D721Med (cell line): ENCODE measurements around the gene HIVEP3.

Experiments
- DNase-seq: peaks from one replicate; pipeline ENCODE4 v3.0.0; 2011; ENCODE audit warnings: low spot score; ENCODE audit not compliant: insufficient read length
- FAIRE-seq: peaks from 2 replicates; lab custom pipeline; 2011; peaks lifted over from hg19 to GRCh38; lab: Jason Lieb, UNC
- TF ChIP-seq, protein P1 (sequence below): IDR thresholded peaks from 2 replicates; pipeline ENCODE4 v1.5.1; 2012; ENCODE audit warnings: mild to moderate bottlenecking, control low read depth; ENCODE audit not compliant: insufficient read depth; ENCODE audit errors: missing control alignments

Gene HIVEP3

DNA sequence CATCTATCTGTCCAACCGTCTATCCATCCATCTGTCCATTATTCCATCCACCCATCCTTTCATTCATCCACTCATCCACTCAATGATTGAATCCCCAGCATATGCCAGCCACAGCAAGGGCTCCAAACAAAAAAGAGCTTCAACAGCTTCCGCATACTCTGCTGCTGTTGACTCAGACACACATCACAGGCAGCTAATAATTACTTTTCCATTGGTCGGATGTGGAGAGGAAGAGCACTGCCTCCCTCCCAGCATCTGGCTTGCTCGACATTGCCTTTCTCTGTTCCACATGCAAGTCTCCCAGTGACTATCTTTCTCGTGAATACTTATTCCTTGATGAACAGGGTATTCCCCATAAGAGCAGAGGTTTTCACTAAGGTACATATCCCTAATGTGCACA lies 176.5 kb downstream of the HIVEP3 start:
- DNase-seq = no peak
- no peak for FAIRE-seq
- TF ChIP-seq, protein P1, sequence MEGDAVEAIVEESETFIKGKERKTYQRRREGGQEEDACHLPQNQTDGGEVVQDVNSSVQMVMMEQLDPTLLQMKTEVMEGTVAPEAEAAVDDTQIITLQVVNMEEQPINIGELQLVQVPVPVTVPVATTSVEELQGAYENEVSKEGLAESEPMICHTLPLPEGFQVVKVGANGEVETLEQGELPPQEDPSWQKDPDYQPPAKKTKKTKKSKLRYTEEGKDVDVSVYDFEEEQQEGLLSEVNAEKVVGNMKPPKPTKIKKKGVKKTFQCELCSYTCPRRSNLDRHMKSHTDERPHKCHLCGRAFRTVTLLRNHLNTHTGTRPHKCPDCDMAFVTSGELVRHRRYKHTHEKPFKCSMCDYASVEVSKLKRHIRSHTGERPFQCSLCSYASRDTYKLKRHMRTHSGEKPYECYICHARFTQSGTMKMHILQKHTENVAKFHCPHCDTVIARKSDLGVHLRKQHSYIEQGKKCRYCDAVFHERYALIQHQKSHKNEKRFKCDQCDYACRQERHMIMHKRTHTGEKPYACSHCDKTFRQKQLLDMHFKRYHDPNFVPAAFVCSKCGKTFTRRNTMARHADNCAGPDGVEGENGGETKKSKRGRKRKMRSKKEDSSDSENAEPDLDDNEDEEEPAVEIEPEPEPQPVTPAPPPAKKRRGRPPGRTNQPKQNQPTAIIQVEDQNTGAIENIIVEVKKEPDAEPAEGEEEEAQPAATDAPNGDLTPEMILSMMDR = no peak

DNA sequence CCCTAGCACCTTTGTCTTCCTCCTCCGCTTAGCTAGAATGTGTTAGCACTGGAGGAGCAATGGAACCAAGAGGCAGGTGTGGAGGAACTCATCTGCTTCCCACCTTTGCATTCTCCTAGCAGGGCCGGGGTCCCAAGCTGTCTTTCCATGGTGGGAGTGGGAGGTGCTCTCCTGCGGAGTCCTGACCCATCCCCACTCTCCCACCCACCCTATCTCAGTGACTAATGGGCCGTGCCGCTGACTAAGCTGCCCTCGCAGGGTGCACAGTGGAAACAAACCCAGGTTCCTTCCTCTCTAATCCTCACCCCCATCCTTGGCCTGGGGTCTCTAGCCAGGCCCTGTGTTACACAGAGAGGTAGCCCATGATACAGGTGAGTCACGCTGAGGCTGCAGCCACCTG lies 177.5 kb downstream of the HIVEP3 start:
- no peak for FAIRE-seq
- DNase-seq = no peak
- TF ChIP-seq, protein P1 = no peak

DNA sequence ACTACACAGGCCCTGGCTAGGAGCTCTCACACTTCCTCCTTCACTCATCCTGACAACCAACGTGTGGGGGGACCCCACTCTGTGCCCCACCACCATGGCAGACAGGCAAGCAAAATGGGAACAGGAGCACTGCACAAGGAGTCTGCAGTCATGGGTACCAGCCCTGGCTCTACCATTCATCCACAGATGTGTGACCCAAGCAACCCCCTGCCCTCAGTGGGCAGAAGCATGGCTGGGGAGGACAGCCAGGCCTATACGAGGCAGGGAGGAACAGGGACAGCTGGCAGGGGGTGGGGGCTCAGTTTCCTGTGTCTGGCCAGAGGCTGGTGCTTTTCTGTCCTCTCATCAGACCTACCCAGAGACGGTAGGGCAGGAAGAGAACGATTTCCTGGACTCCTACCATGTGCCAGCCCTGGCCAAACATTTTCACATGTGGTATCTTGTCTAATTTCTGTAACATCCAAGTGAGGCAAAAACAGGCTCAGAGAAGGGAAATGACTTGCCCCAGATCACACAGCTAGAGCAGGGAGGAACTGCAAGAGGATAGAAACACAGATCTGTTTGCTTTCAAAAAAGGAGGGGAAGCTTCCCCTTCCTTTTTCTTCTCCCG lies 178.0 kb downstream of the HIVEP3 start:
- no peak for FAIRE-seq
- TF ChIP-seq, protein P1 = no peak
- DNase-seq = no peak

DNA sequence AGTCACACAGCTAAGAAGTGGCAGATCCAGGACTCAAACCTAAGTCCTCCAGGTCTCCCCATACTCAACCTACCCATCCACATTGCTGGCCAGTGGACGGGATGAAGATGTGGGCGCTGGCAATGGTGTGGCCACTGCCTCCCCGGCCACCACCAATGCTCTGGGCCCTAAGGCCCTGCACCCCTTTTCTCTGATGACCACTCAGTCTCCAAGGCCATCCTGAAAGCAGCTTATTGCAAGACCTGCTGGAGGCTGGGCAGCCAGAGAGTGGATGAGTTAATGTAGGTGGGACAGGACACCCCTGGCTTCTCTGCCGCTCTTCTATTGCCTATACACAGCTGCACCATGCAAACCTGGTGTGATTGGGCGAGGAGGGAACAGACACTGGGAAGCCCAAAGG lies 178.7 kb downstream of the HIVEP3 start:
- TF ChIP-seq, protein P1 = no peak
- DNase-seq = no peak

GRCh38 chr1:41739061-41739955 lies 179.4 kb downstream of the HIVEP3 start:
- TF ChIP-seq, protein P1 = no peak
- DNase-seq = no peak
- FAIRE-seq = no peak

More for the DNA sequence above, 178.7 kb downstream of the HIVEP3 start:
- no peak for FAIRE-seq

- DNase-seq (no peak), FAIRE-seq (no peak)
- TF ChIP-seq, protein P1 = no peak
These were observed 180.2 kb downstream of the HIVEP3 start for GRCh38 chr1:41738475-41738874.

GRCh38 chr1:41738006-41738405 lies 180.7 kb downstream of the HIVEP3 start:
- TF ChIP-seq, protein P1 = no peak
- no peak for FAIRE-seq

More at GRCh38 chr1:41738006-41738405, 180.7 kb downstream of the HIVEP3 start:
- DNase-seq = no peak
